HG03097 (cell line): ENCODE results near the gene PDZK1IP1.
"Not testable (repeated sequence)": the region's sequence is repeated elsewhere in the genome, so short reads cannot be mapped to it uniquely, and the experiment has no call there.

Experiments
- ATAC-seq: cut with Tn5 transposase; IDR thresholded peaks from one replicate; pipeline ENCODE4 v1.9.1; 2021; ENCODE audit not compliant: unreplicated experiment, low FRiP score

PDZK1IP1 gene

DNA sequence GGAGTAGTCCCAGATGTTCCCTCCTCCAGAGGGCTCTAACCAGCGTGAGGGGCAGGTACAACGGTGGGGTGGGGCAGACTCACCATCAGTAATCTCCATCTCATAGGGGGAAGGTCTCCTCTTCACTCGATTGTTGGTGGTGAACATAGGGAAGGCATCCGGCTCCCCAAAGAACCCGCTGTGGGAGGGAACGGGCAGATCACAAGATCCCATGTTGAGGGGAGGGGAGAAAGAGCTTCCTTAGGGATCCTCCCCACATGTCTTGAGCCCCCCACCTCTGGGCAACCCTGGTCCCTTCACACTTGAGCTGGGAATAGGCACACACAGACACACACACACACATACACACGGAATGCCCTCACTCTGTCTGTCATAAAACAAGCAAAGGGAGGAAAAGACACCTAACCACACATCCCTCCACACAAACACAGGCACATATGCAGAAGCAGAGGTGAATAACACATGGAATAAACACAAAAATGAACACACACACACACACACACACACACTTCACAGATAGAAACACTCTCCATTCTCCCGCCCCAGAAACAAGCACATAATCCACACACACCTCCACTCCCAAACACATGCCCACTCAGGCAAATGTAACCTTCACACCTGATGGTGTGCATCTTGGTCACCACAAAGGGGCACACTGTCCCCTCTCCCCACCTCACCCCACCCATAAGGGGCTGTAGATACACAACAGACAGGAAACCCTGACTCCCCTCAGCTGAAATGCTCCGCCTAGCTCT lies 34.3 kb upstream of the PDZK1IP1 start:
- no peak for ATAC-seq

DNA sequence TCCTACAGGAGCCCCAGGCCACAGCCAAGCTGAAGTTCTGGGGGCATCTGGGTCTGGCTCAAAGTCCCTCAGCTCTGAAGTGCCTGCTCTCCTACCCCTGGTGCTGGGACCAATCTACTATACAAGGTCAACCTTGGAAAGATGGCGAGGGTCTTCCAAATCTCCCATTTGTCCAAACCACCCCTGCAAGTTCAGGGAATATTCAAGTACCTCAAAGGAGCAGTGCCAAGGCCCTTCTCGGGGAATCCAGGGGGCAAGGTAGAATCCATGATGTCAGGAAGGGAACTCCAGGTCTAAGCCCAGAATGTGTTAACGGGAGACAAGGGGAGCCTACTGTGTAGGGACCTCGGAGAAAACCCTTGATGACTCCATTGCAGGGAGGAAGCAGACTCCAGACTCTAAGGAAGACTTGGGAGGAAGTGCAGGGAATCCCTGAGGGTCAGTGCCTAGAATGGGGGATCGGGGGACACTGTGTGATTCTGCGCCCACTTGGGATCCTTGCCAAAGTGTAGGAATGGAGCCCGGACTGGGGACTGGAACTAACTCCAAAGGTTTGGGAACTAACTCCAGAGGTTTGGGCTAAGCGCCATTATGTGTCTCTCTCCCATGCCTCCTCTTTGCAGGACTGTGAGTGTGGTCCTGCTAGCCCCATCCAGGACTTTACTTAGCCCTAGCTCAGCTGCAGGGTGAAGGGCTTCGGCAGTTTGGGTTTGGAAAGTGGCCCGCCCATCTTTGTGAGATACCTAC lies 33.5 kb upstream of the PDZK1IP1 start:
- ATAC-seq, result no peak

DNA sequence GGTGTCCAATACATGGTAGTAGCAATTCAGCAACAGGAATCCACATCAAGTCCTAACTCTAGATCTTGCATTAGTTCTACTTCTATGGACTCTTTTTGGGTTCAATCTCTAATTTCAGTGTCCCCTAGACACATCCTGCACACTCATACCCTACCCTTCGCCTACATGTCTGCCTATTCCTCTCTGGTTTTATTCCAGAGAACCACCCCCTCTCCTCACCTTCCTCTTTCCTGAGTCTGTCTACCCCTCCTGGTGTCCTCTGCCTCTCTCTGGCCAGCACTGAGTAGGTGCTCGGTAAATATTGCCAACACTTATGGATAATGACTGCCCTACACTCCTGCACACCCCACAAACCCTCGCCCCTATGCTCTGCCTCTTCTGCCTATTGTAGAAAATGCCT lies 32.6 kb upstream of the PDZK1IP1 start:
- no peak for ATAC-seq

DNA sequence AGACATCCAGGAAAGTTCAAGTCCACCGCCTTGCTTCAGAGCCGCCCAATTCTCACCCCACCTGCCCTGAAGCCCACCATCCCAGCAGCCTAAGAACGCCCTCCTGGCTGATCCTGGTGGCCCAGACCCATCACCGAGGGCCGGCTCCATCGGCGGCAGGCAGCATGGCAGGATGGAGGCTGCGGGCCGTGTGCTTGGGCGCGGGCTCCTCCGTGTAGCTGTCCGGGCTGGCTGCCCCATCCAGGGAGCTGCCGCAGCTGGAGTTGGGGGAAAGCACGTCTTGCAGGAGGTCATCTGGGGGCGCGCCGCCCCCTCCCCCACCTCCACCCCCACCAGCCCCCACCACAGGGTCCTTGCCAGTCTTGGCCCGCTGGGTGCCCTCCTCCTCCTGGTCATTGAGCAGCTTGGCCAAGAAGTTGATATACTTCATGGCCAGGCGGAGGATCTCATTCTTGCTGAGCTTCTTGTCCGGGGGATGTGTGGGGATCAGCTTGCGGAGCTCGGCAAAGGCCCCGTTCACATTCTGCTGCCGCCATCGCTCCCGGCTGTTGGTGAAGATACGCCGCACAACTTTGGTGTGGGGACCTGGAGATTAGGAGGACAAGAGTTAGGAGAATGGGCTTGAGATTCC lies 29.9 kb upstream of the PDZK1IP1 start:
- no peak for ATAC-seq

DNA sequence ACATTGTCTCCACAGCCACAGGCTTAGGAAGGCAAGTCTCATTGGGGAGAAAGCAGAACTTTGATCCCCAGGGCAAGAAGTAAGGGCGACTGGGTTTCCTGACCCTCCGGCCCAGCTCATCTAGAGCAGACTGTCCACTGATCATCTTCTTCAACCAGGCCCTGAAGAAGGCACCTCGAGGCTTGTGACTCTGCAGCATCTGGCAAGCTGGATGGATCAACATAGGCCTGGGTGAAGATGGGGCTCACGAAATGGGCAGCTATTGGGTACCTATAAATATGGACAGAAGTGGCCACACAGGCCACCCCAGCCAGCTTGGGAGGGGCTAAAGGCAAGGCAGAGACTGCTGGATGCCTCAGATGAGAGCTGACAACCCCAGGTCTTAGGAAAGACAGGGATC lies 29.2 kb upstream of the PDZK1IP1 start:
- no peak for ATAC-seq

DNA sequence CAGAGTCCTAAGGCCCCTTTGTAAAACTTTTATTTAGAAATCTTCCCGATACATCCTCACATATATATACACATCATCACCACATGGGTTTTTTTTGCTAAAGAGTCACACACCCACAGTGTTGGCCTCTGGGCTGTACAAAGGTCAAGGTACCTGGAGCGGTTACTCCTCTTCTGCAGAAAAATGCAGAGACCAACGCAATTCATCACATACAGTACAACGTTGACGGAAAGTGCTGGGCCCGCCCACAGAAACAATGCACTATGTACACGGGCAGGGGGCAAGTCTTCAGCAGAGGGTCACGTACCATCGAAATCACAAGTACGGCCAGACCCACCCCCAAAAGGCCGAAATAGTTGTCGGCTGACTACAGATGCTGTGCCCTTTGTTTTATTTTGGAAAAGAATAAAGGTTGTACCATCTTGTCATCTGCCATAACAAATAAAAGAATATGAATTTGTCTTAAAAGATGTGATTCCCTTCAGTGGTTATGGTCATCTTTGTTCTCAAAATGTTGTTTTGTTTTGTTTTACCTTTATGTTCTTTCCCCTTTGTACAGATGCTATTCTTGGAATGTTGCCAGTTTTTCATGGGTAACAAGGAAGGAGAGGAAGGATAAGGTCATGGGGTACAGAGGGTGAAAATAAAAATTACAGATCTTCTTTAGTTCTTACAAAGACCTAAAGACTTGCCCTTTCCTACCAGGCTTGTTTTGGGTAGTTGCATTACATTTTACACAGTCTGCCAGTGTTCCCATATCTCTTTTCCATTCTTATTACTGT lies 26.6 kb upstream of the PDZK1IP1 start:
- no peak for ATAC-seq

DNA sequence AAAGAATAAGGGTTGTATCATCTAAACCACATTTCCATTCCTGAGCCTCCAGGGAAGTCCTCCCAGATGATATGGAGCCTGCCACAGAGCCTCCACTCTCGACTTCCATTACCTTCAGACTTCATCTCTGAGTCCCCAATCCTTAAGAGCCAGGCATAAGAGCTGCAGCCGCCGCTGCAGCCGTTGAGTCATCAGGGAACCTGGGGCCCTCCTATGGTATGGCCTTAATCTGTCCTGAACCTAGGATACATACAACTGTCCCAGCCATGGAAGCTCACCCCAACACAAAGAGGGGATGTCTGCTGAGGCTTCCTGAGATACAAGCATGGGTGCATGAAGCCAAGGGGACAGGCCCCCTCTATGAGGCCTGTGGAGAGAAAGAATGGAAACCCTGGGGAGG lies 25.9 kb upstream of the PDZK1IP1 start:
- no peak for ATAC-seq

DNA sequence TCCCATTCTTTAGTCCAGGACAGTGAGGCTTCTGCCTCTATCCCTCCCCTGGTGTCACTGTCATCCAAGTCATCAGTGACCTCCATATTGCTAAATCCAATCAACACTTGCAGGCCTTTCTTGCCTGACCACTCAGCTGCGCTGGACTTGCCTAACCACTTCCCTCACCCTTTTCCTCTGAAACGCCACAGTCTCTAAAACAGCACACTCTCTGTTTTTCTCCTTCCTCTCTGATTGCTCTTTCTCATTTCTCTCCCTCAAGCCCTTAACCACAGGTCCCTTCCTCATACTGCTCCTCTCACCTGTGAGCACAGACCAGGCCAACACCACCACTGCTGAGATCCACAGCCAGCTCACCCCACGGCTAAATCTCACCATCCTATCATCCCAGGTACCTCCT lies 24.7 kb upstream of the PDZK1IP1 start:
- ATAC-seq, result no peak

DNA sequence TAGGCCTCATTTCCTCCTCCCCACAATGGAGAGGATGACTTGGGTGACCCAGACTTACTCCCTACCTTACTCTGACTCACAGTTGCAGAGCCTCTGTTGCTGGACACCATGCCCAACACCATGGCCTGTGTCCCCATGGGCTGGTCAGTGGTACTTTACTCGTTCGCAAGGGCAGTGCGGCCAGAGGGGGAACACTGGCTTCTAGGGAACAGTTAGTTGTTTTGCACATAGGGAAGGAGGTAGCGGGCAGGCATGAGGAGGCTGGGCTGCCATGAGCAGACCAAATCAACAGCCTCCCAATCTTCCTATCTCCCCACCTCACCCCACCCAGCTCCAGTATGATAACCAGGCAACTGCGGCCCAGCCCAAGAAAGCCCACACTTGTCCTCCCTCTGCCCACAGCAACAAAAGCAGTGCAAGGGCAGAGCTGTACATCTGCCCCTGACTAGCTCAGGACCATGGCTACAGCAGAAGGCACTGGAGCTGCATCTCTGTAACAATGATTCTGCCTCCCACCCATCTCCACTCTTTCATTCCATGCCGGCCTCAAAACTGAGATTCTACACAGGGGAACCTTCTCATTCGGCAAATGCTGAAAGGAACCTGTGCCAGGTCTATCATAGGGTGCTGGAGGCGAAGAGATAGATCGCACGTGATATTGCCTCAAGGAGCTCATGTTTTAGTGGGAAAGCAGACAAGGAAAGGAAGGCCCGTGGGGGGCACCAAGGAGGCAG lies 23.6 kb upstream of the PDZK1IP1 start:
- no peak for ATAC-seq

DNA sequence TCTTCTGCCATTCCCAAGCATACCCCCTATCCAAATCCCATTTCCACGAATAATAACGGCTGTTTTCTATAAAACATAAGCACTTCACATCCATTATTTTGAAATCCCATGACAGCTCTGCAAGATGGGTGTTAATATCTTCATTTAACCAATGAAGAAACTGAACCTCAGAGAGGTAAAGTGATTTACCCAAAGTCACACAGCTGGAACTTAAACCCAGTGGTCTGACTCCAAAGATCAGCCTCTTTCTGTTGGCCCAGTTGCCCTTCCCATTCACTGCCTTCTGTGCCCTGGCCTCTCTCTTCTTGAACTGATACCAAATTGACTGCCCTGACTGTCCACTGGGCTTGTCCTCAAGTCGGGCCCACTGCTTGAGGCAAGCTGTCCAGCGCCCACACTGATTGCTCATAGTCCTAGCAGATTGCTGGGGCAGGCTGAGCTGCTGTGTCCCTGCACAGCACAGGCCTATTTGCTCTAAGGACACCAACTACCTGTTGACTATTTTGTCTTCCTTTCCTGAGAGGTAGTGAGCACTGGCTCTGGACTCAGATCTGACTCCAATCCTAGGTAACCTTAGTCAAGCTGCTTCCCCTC lies 22.9 kb upstream of the PDZK1IP1 start:
- no peak for ATAC-seq

DNA sequence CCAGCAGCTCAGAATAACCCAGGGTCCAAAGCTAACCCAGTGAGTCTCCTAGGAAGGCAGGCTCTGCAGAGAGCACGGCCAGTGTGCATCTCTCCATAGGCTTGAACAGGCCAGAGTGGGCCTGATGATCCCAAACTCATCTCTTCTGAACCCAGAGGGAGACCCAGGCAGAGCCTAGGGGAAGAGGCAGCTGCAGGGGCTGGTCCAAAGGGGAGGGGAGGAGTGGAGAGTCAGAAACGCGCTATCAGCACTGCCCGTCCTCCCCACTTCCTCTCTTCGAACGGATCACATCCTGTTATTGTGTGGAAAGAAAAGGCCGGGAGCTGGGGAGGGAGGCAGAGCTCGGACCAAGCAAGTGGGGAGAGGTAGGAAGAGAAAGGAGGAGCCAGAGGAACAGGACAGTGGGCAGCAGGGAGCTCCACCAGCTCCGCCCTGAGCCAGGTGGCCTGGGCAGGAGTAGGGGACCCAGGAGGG lies 22.0 kb upstream of the PDZK1IP1 start:
- ATAC-seq, result no peak

DNA sequence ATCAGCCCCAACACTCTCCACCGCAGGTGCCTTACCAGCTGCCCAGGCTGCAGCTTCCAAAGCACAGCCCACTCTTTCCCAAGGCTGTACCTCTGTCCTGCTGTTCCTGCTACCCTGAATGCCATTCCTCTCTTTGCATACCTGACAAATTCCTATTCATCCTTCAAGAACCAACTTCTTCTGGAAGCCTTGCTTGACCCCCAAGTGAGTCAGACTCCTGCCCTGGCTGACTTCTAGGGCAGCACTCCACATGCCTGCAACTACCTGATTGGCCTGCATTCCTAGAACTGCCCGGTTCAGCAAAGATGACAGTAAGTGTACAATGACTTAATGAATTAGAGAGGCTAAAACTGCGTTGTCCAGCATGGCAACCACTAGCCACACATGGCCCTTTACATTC lies 20.8 kb upstream of the PDZK1IP1 start:
- no peak for ATAC-seq

DNA sequence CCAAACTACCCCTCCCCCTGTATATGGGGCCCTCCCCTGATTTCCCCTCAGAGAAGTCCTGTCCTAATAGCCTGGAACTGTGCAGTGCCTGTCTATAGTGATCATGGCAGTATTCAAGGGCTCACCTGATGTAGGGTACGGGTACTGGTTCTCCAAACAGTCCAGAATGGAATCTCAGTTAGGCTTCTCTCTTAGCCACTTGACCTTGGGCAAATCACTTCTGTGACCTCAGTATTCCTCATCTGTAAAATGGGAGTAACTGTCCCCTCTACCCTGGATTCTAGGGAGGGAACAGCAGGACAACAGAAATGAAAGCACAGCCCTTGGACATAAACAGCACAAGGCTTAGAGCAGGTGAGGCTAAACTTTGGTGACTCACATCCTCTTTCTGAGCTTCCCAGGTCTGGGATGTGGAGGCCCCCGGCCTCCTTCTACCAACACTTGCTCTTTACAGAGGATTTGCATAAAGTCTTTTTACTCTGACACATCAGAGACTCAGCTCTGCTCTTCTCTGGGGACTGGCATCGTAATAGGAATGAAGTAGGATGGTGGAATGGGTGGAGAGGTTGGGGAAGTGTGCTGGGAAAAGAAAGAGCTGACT lies 20.0 kb upstream of the PDZK1IP1 start:
- ATAC-seq, result no peak

DNA sequence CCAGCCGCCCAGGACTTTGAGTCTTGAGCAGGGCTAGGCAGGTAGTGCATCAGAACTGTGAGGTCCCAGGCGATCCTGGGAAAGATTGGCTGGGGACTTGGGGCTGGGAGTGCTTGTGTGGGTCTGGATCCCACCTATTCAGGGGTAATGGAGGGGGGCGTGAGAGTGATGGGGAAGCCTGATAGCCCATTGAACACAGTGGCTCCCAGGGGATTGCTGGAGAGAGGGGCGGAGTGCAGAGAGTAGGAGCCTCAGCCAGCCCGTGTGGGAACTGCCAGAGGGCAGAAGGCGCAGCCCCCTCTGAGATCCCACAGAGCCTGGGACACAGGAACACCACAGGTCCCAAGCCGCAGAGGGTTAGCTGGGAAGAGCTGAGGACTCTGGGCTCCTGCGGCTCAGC lies 19.3 kb upstream of the PDZK1IP1 start:
- no peak for ATAC-seq

DNA sequence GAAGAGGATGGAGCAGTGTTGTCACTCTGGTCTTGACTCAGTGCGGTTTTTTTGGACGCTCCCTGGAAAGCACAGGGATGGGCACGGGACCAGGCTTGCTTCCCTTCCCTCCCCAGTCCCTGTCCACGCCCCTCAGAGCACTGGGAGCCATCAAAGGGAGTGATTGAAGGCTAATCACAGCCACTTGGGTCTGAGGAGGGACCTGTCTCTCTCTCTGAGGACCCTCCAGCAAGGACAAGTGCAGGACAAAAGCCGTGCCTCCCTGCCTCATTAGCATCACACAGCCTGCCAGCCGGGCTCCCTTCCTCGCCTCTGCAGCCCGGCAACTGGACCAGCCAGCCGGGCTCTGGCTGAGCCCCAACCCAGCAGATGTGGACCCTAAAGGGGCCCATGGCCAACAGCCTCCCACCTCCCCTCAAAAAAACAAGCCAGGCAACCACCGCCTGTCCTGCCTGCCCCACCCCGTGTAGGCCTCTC lies 18.6 kb upstream of the PDZK1IP1 start:
- no peak for ATAC-seq

DNA sequence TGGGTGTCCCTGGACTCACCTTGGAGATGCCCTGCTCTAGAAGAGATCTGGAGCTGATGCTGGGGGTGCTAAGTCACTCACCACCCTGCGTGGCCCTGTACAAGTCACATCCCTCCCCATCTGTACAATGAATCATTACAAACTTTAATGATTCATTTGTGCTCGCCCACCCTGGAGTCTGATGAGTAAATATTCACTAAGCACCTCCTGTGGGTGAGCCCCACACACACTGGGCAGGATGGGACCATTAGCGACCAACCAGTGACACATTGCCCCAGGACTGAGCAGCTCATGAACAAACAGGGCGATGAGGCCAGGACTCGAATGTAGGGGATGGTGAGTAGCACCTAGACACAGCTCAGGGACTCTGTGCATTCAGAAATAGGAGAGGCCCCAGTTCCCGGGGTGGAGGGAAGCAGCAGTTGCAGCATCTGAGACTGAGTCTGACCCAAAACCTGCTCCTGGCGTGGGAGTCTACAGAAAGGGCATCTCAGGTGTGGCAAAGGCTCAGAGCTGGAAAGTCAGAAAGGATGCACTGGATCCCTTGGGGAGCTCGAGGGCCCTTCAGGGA lies 18.1 kb upstream of the PDZK1IP1 start:
- ATAC-seq, result no peak

DNA sequence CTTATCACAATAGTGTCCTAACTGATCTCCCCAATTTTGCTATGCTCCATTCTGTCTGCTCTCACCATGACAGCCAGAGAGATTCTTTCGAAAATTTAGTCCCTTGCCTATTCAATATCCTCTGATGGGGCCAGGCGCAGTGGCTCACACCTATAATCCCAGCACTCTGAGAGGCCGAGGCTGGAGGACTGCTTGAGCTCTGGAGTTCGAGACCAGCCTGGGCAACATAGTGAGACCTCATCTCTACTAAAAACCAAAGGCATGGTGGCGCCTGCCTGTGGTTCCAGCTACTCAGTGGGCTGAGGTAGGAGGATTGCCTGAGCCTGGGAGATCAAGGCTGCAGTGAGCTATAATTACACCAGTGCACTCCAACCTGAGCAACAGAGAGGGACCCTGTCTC lies 16.1 kb upstream of the PDZK1IP1 start:
- no peak for ATAC-seq

DNA sequence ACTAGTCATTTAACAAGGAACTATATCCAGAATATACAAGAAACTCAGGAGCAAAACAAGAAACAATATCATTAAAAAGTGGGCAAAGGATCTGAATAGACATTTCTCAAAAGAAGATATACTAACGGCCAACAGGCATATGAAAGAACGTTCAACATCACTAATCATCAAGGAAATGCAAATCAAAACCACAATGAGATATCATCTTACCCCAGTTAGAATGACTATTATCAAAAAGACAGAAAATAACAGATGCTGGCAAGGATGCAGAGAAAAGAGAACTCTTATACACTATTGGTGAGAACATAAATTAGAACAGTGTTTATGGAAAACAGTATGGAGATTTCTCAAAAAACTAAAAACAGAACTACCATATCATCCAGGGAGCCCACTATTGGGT lies 13.7 kb upstream of the PDZK1IP1 start:
- ATAC-seq, result not testable (repeated sequence)

DNA sequence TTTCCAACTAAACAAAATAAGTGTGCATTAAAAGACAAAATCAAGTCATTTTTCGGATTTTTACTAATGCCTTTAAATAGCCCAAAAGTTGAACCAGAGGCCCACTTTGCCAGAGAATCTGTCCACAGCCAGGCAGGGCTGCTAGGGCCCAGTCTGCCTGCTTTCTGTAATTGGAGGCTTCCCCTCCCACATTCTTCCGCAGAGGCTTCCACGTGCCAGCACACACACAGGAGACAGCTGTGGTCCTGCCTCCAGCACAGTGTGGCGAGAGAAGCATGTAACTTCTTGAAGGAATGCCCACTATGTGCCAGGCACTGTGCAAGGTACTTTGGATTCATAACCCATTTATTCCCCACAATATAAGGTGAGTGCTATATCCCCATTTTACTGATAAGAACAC lies 11.3 kb upstream of the PDZK1IP1 start:
- ATAC-seq, result no peak
